ENCODE results near the gene COL23A1. TPM values are rescaled to one million over a fixed set of nuclear protein-coding genes. Genes with fewer than 3 reads are reported as not detected.

Gene COL23A1
- total and polyA plus RNA-seq, 2 of the 8 experiments (the other 6 are each of a cell fraction or from before 2014, with no cell fraction given) = 3.1 to 4.7 TPM

DNA sequence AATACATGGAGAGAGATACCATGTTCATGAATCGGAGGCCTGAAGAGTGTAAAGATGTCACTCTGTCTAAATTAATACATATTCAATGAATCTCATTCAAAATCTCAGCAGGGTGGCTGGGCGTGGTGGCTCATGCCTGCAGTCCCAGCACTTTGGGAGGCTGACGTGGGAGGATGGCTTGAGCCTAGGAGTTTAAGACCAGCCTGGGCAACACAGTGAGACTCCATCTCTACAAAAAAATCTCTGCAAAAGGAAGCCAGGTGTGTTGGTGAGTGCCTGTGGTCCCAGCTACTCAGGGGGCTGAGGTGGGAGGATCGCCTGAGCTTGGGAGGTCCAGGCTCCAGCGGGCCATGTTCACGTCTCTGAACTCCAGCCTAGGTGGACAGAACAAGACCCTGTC lies 49.7 kb downstream of the COL23A1 start:
- H4K20me1 ChIP-seq (replicated peaks in 1 of 2; ENCODE audit: control insufficient read depth in 1 of 2, insufficient read depth in 2 of 2, low read length in 2 of 2) = no peaks in the 10 kb centered on the region
- CTCF ChIA-PET (ENCODE audit: partially characterized antibody) = no interaction called here
- H3K56ac ChIP-seq (replicated peaks; ENCODE audit: insufficient read length, low read depth, low read length) = no peak overlapping the region
- H2AFZ ChIP-seq (ENCODE audit: low read length) = no peak overlapping the region
- no peak overlapping the region for H2BK15ac ChIP-seq (ENCODE audit: low read length)
- no peak overlapping the region for H2AK5ac ChIP-seq (ENCODE audit: low read depth, low read length)
- H3K23ac ChIP-seq (ENCODE audit: insufficient read length) = no peak overlapping the region
- no peak overlapping the region for H2BK20ac ChIP-seq (ENCODE audit: low read length)
- no peak overlapping the region for H2BK5ac ChIP-seq (ENCODE audit: low read depth, low read length)
- H3K36me3 ChIP-seq (ENCODE audit: control insufficient read depth in 2 of 4, insufficient read depth in 4 of 4, low read length in 3 of 4) = no peaks in the 10 kb centered on the region
- H4K91ac ChIP-seq (replicated peaks; ENCODE audit: insufficient read length, low read length) = no peak overlapping the region
- POLR2A ChIA-PET (ENCODE audit: partially characterized antibody) = no interaction called here
- H3K27ac ChIP-seq (ENCODE audit: low read depth, low read length) = no peak overlapping the region
- no peak overlapping the region for H3K4me3 ChIP-seq (ENCODE audit: extremely low read depth in 1 of 4, insufficient read depth in 2 of 4, low read depth in 3 of 4, low read length in 4 of 4)
- H3K4ac ChIP-seq (replicated peaks; ENCODE audit: insufficient read length, low read depth, low read length) = no peak overlapping the region
- no peaks in the 10 kb centered on the region for H3K79me2 ChIP-seq (ENCODE audit: control insufficient read depth in 1 of 2, insufficient read depth in 2 of 2, low read length in 2 of 2)
- H3K18ac ChIP-seq (ENCODE audit: extremely low read depth, low read length) = no peak overlapping the region
- FAIRE-seq (no peak), DNase-seq (ENCODE audit: low read depth in 1 of 2, low spot score in 2 of 2) (no peak)
- peaks cover 0 to 6% (median 3%) of the 10 kb centered on the region in 4 experiments; a peak in 4 of 7 replicates for H3K4me1 ChIP-seq (replicated peaks in 1 of 4; ENCODE audit: control insufficient read depth in 3 of 4, insufficient read depth in 4 of 4, low read length in 3 of 4)
- WGBS, 2 experiments (ENCODE audit: extremely low coverage in 1 of 2, insufficient coverage in 1 of 2, insufficient read length in 1 of 2, insufficient replicate concordance in 2 of 2, low coverage in 1 of 2, low lambda C conversion rate in 2 of 2, missing lambda C conversion rate in 1 of 2) = 87% methylated on average over 6 of the region's 6 CpGs; no CpG with 5 or more reads in 1 of the 2 experiments
- H2BK12ac ChIP-seq (ENCODE audit: low read depth, low read length) = no peak overlapping the region
- no peaks in the 10 kb centered on the region for H3K27me3 ChIP-seq (replicated peaks in 1 of 4; ENCODE audit: control insufficient read depth in 3 of 4, extremely low read depth in 1 of 4, insufficient read depth in 3 of 4, low read length in 3 of 4)
- no peak overlapping the region for H3K4me2 ChIP-seq (ENCODE audit: insufficient read depth in 1 of 2, low read depth in 2 of 2, low read length in 2 of 2)
- H4K5ac ChIP-seq (ENCODE audit: insufficient read length, low read depth, low read length) = no peak overlapping the region
- no peak overlapping the region for H2BK120ac ChIP-seq (replicated peaks; ENCODE audit: low read depth, low read length)
- H3K79me1 ChIP-seq (ENCODE audit: low read depth, low read length) = no peaks in the 10 kb centered on the region; the same call in 1 of the 2 replicates
- no peaks in the 10 kb centered on the region for H3K23me2 ChIP-seq (ENCODE audit: low read depth, low read length)
- H3K9ac ChIP-seq (replicated peaks in 1 of 4; ENCODE audit: extremely low read depth in 1 of 4, low read depth in 3 of 4, low read length in 3 of 4) = no peak overlapping the region
- H4K8ac ChIP-seq (ENCODE audit: extremely low read depth, insufficient read depth, low read length) = no peak overlapping the region
- TF ChIP-seq CHD1 (IDR thresholded peaks at IDR 0.05; ENCODE audit: low read depth, low read length) (no peak), POLR2A (IDR thresholded peaks at IDR 0.05; ENCODE audit: control extremely low read depth in 1 of 2, low read depth in 2 of 2, low read length in 2 of 2) (no peak), BRCA1 (IDR thresholded peaks at IDR 0.05; ENCODE audit: low read depth, low read length) (no peak), PHF8 (conservative IDR thresholded peaks at IDR 0.05; ENCODE audit: low read depth, low read length) (no peak), TAF1 (IDR thresholded peaks at IDR 0.05; ENCODE audit: low read depth, low read length) (no peak), CBX5 (IDR thresholded peaks at IDR 0.05; ENCODE audit: low read depth, low read length) (no peak), TAF7 (optimal IDR thresholded peaks at IDR 0.05; ENCODE audit: borderline replicate concordance, low read depth, low read length) (no peak), CTBP2 (IDR thresholded peaks at IDR 0.05; ENCODE audit: borderline replicate concordance, insufficient read depth, insufficient read length, low read length) (no peak), RFX5 (IDR thresholded peaks at IDR 0.05; ENCODE audit: borderline replicate concordance, low read depth, low read length) (no peak), RAD21 (IDR thresholded peaks at IDR 0.05 in 1 of 2, conservative IDR thresholded peaks at IDR 0.05 in 1 of 2; ENCODE audit: low read depth in 2 of 2, low read length in 2 of 2) (no peak)
- TF ChIP-seq, protein P1, sequence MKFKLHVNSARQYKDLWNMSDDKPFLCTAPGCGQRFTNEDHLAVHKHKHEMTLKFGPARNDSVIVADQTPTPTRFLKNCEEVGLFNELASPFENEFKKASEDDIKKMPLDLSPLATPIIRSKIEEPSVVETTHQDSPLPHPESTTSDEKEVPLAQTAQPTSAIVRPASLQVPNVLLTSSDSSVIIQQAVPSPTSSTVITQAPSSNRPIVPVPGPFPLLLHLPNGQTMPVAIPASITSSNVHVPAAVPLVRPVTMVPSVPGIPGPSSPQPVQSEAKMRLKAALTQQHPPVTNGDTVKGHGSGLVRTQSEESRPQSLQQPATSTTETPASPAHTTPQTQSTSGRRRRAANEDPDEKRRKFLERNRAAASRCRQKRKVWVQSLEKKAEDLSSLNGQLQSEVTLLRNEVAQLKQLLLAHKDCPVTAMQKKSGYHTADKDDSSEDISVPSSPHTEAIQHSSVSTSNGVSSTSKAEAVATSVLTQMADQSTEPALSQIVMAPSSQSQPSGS (IDR thresholded peaks at IDR 0.05; ENCODE audit: low read length) = no peak
- H3K9me3 ChIP-seq (ENCODE audit: insufficient read depth in 2 of 2, low read depth in 1 of 2, low read length in 1 of 2) = no peaks in the 10 kb centered on the region
- H3K14ac ChIP-seq (ENCODE audit: insufficient read length) = no peak overlapping the region

Measured in H1 (cell line).